CD4-positive, alpha-beta T cell treated with Interleukin-10 for 1 hour (primary cell): ENCODE data around the gene ASMTL.
"Not testable (repeated sequence)": the region's sequence is repeated elsewhere in the genome, so short reads cannot be mapped to it uniquely, and the experiment has no call there.

Source experiments
- DNase-seq: peaks from one replicate; pipeline ENCODE4 v3.0.0-alpha.2; 2020

The ASMTL gene

GRCh38 chrX:1452516-1453394, at the start of gene ASMTL:
Gene ASMTL (minus strand): TSS chrX:1452909. CDS start chrX:1452840, 69 bp downstream.
- DNase-seq, result peak; percentile 99

GRCh38 chrX:1502241-1502640, 49.5 kb upstream of the ASMTL start:
- no peak for DNase-seq

- DNase-seq, result peak; percentile 55
Observed at GRCh38 chrX:1500701-1501624, 48.3 kb upstream of the ASMTL start.

GRCh38 chrX:1496076-1496475, 43.4 kb upstream of the ASMTL start:
- no peak for DNase-seq

DNA sequence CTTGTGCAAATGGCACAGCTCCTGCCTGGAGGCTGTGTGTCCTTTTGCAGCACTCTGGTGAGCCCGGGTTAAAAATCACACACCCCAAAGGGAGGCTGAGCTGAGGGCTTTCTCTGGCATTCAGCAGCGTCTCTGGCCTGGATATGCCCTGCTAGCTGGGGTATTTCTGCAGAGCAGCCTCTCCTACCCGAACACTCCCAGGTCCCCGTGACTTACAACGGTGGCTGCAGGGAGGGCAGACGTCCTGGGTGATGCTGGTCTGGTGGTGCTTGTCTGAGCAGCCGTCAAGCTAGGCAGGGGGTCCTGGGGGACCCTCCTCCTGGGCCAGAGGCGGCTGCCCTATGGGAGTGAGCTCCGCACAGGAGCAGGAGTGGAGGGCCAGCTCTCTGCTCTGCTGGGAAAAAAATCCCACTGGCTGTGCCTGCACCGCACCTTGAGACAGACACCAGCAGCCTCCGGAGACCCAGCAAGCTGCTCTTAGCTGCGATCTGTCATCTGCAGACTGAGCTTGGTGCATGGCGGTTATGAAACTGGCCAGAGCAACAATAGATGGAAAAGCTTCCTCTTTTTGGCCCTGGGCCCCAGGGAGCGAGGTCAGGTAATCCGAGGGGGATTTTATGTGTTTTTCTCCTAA, 41.3 kb upstream of the ASMTL start:
- no peak for DNase-seq

- DNase-seq, result no peak
Observed at GRCh38 chrX:1493412-1493811, 40.7 kb upstream of the ASMTL start.

DNA sequence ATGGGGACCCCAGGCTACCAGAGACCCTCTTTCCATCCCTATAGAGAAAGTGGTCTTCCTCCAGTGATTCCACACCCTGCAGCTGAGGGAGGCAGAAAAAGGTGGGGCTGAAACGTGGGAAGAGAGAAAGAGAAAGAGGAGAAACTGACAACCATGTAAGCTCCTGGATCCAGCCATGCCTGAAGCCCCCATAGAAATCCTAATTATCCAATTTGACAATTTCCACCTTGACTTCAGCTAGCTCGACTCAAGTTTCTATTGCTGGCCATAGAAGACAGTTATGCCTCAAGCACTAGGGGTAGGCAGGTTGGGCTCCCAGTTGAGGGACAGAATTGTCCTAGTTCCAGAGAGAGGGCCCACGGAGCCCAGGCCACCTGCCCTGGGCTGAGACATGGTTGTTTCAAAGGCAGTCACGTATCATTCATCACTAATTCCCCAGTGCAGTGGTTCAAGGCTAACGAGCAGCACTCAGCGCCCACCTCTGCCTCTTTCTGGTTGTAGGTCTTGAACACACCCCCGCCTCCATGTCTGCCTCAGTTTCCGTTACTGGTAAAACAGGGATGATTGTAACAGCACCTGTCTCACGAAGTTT, 39.8 kb upstream of the ASMTL start:
- no peak for DNase-seq

DNA sequence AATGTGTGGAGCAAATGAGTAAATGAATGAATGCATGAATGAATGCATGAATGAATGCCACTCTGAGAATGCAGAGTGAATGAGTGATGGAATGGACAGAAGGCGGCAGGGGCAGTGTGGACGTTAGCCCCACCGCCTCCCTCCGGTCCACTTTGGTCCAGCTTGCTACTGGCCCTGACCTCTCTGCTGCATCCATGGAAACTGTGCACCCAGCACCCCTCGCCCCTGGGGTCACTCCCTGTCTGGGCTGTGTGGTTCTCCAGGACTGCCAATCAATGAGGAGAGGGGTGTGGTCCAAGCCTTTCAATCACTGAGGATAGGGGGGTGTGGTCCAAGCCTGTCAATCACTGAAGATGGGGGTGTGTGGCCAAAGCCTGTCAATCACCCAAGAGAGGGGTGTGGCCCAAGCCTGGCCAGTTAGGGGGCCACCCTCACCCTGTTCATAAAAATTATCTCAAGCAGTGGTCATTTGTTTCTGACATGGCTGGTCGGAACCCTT, 39.2 kb upstream of the ASMTL start:
- peak; percentile 70 for DNase-seq

GRCh38 chrX:1491248-1491647, 38.5 kb upstream of the ASMTL start:
- not testable (repeated sequence) for DNase-seq

DNA sequence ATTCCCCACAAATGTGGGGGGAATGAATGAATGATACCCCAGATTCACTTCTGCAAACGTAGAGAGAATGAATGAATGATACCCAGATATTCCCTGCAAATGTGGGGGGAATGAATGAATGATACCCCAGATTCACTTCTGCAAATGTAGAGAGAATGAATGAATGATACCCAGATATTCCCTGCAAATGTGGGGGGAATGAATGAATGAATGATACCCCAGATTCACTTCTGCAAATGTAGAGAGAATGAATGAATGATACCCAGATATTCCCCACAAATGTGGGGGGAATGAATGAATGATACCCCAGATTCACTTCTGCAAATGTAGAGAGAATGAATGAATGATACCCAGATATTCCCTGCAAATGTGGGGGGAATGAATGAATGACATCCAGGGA, 38.0 kb upstream of the ASMTL start:
- not testable (repeated sequence) for DNase-seq

GRCh38 chrX:1489354-1489753, 36.6 kb upstream of the ASMTL start:
- not testable (repeated sequence) for DNase-seq

- DNase-seq, result no peak
Observed at GRCh38 chrX:1488745-1489144, 36.0 kb upstream of the ASMTL start.

- no peak for DNase-seq
Observed at GRCh38 chrX:1488141-1488540, 35.4 kb upstream of the ASMTL start.

- DNase-seq, result no peak
Observed at GRCh38 chrX:1487401-1487800, 34.7 kb upstream of the ASMTL start.

DNA sequence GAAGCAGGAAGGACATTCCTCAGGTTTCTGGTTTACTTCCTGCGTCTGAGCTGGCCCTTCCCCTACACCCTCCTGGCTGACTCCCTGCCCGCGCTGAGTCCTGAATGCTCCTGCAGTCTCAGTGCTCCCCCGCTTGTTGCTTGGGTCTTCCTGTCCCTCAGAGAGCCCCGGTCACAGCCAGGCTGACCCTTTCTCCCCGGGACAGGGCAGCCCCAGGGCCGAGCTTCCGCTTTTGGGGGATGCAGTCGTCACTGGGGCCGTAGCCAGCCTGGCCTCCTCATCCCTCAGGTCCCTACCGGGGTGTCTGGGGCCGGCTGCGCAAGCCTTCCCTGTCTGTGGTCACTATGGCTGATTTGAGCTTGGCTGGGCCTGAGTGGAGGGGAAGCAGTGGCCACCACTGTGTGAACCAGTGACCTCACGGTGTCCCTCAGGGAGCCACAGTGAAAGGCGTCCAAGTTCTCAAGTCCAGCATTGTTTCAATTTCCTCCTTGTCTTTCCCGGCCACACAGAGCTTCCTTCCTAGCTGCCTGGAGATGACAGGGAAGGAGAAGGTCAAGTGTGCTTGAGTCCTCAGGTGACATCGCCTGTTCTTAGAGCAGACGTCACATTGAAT, 34.1 kb upstream of the ASMTL start:
- DNase-seq, result no peak

GRCh38 chrX:1486177-1486576, 33.5 kb upstream of the ASMTL start:
- DNase-seq, result no peak

GRCh38 chrX:1485033-1485432, 32.3 kb upstream of the ASMTL start:
- DNase-seq, result no peak

DNA sequence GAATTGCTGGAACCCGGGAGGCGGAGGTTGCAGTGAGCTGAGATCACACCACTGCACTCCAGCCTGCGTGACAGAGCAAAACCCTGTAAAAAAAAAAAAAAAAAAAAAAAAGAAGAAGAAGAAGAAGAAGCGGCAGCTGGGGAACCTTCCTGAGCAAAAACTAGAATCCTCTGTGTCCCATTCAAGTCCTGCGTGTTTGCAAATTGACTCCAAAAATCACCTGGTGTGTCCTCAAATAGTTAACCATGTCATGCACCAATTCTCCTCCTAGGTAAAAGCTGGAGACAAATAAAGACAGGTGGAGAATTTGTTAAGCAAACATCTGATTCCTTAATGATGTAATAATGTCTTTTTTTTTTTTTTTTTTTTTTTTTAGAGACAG, 31.9 kb upstream of the ASMTL start:
- no peak for DNase-seq

GRCh38 chrX:1483843-1484637, 31.3 kb upstream of the ASMTL start:
- no peak for DNase-seq

DNA sequence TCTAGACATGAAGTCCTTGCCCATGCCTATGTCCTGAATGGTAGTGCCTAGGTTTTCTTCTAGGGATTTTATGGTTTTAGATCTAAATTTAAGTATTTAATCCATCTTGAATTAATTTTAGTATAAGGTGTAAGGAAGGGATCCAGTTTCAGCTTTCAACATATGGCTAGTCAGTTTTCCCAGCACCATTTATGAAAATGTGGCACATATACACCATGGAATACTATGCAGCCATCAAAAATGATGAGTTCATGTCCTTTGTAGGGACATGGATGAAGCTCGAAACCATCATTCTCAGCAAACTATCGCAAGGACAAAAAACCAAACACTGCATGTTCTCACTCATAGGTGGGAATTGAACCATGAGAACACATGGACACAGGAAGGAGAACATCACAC, 29.8 kb upstream of the ASMTL start:
- not testable (repeated sequence) for DNase-seq
